Uterine smooth muscle cell (primary cell): ENCODE data around the gene EYA2. TPM values are rescaled to one million over a fixed set of nuclear protein-coding genes. Genes with fewer than 3 reads are reported as not detected.

Source experiments
- total RNA-seq: library from RNA; depleted of rRNA; stranded (reverse); fragments of >200 nt; gene quantifications from 2 replicates; pipeline ENCODE4 v1.2.3, GENCODE V29; 2014

The EYA2 gene
- 1.6 and 2.0 TPM in 2 replicates for total RNA-seq

GRCh38 chr20:46894579-46894958 lies at the start of gene EYA2:
Gene EYA2 (plus strand): TSS chr20:46894843. CDS start chr20:46990011, 95,168 bp downstream.

Other genes starting within 250 kb of the EYA2 start
- gene SLC13A3, start 243.4 kb upstream of the EYA2 start, total RNA-seq: 3.1 and 5.5 TPM in 2 replicates
- gene TP53RK, start 205.4 kb upstream of the EYA2 start, total RNA-seq: 13.7 and 14.2 TPM in 2 replicates
- 23.4 and 49.7 TPM in 2 replicates for gene SLC2A10, start 185.2 kb upstream of the EYA2 start, total RNA-seq